ENCODE data around the gene CRYBG2.
A peak's percentile ranks its signal among the peaks of the same experiment; 100 is the strongest.
"Not testable (repeated sequence)": the region's sequence is repeated elsewhere in the genome, so short reads cannot be mapped to it uniquely, and the experiment has no call there.

Gene CRYBG2

DNA sequence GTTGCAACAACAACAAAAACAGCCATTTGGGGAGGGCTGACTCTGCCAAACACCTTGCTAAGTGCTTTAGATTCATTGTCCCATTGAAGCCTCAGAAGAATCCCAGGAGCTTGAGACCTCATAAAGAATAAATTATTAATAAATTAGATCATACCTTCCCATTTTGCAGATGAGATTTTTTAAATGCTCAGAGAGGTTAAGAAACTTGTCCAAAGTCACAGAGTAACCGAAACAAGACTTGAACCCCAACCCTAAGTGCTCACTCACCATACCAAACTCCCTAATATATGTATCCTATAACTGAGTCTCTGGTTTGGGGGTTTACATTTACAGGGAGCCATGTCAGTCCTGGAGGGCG, 3.6 kb downstream of the CRYBG2 start:
- no peak for DNase-seq

DNA sequence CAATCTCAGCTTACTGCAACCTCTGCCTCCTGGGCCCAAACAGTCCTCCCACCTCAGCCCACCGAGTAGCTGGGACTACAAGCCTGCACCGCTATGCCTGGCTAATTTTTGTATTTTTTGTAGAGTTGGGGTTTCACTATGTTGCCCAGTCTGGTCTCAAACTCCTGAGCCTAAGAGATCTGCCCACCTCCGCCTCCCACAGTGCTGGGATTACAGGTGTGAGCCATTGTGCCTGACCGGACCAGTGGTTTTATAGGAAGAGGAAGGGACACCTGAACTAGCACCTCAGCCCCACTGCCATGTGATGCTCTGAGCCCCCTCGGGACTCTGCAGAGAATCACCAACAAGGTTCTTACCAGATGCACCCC, 4.1 kb downstream of the CRYBG2 start:
- DNase-seq: no peak

DNA sequence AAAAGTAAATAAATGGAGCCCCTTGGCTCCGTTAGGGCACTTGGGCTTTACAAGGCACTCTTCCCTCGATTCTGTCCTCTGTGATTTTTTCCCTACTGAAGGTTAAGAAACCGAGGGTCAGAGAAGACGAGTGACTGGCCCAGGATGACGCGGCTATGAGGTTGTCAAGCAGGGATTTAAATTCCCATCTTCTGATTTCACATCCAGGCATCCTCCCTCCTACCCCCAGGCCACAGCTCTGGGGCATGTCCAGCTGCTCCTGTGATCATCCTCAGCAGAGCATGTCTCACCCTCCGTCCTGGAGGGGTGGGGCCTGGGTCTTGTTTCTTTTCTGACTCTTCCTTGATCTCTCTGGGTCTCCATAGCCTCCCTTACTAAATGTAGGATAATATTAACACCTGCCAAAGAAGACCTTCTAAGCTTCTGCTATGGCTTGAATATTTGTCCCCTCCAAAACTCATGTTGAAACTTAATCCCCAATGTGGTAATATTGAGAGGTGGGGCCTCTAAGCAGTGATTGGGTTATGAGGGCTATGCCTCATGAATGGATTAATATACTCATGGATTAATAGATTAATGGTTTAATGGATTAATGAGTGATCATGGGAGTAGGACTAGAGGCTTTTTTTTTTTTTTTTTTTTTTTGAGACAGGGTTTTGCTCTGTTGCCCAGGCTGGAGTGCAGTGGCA, 4.6 kb downstream of the CRYBG2 start:
- no peak for DNase-seq

DNA sequence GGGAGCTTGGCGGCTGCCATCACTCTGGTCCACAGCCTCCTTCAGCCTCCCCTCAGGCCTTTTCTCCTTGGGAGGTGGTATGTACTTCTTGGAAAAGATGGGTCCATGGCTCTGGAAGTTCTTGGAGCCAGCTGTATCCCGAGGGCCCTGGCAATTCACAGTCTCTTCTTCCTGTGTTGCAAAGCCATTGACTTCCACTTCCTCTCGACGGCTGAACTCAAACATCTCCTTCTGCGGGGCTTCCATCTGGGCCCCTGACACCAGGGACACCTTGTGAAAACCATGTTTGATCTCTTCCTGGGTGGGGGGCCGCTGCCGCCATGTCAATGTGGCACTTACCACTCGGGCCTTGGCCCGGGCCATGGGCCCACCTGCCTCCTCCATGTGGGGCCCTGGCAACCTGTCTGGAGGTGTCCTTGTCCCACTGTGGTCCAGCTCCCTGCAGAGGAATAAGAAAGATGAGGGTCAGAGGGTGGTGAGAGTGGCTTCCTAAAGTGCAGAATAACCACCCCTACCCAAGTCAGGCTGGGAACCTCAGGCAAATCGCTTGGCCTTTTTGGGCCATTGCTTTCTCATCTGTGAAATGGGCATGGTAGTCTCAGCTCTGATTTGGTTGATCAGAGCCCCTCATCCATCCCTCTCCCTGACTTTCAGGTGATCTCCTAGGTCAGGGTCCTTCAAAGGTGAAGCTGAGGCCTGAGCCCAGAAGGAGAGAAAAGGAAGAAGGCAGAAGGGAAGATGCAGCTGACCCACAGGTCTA, 7.5 kb downstream of the CRYBG2 start:
- no peak for DNase-seq

DNA sequence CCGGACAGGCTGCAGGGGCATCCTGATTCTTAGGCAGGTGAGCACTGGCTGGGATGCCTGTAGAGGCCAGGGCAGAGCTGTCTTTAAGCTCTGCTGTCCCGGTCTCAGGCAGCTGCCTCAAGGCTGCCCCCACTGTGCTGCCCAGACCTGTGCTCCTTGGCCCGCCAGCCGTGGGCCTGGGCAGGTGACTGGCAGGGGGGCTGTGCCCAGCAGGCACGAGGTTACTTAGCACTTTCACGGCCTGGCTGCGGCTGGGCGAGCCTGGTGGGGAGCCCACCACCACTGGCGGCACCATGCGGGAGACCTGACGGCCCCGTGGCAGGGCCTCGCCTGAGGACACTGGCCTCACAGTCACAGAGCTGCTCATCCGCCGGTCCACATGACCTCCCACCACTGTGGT, 8.2 kb downstream of the CRYBG2 start:
- no peak for DNase-seq

DNA sequence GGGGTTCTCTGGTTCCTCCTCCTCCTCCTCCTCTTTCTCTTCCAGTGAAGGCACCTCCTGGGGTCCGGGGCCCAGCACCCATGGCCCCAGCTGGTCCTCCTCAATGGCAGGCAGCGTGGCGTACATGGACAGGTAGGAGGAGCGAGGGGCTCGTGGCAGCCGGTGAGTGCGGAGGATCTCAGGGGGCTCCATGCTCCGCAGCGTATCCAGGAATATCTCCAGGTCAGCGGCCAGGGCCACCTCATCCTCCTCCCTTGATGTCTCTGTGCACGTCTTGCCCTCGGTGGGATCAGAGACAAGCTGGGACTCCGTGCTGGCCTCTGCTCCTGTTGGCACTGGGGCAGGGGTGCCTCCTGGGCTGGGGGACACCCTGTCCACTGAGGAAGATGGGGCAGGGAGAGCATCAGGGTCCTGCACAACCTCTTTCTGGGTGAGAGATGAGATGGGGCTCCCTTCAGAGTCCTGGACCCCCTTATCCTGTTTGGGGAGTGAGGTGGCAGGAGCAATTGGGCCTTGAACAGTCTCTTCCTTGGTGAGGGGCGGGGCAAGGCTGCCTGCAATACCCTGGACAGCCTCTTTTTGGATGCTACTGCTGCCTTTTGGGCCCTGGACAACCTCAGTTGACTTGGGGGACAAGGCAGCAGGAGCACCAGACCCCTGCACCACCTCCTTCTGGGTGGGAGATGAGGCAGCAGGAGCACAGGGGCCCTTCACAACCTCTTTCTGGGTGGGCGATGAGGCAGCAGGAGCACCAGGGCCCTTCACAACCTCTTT, 9.6 kb downstream of the CRYBG2 start:
- DNase-seq: no peak

DNA sequence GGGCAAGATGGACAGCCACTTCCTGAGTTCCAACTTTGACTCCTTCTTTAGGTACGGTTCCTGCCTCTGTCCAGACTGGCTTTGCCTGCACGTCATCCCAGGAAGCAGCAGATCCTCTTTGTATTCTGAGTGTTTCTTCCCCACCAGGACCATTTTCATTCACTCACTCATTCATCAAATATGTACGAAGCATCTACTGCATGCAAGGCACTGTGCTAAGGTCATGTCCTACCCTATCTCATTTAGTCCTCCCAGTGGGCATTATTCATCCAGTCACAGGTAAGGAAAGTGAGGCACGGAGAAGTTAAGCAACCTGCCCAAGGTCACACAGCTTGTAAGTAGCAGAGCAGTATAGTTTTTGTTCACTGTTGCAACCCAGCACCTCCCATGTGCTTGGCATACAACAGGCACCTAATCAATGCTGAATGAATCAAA, 13.9 kb downstream of the CRYBG2 start:
- DNase-seq: no peak

DNA sequence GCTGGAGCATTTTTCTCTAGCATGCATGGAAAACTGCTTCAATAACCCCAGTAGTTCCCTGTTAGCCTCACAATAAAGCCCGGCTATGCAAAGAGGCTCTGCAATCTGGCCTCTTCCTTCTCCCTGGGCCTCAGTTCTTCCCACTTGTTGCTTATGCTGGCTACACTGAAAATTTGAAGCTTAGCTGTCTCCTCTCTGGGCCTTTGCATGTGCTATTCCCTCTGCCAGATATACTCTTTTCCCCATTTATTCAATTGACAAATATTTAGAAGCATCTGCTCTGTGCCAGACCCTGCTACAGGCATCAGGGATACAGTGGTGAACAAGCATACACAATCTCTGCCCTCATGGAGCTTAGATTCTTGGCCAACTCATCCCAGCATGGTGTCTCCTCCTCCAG, 15.3 kb downstream of the CRYBG2 start:
- DNase-seq: no peak

DNA sequence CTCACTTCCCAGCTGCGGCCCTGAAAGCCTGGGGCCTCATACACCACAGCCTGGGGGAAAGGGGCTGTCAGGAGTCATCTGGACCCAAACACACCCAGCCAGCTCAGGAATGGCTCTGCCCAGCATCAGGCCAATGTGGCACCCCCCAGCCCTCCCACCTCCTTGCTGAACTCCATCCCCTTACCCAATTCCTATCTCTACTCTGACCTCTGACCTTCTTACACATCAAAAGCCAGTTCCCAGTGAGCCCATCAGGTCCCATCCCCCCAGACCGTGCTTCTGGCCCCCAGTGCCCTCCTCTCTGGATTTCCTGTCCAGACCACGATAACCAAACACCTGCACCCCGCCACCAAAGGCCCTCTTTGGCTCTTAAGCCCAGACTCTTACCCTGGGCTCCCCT, 16.3 kb downstream of the CRYBG2 start:
- no peak for DNase-seq

DNA sequence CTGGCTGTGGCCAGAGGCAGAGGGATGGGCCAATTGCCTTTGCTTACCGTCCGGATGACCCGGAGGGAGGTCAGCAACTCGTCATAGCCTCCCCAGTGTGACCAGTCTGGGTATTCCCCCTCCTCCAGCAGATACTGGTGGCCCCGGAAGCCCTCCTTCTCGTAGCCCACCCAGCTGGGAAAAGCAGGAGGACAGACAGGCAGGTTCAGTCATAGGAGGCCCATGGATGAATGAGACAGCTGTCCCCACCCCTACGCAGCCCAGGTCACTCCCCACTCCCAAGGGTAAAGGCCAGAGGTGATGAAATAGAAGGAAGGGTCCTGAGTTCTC, 16.8 kb downstream of the CRYBG2 start:
- no peak for DNase-seq

DNA sequence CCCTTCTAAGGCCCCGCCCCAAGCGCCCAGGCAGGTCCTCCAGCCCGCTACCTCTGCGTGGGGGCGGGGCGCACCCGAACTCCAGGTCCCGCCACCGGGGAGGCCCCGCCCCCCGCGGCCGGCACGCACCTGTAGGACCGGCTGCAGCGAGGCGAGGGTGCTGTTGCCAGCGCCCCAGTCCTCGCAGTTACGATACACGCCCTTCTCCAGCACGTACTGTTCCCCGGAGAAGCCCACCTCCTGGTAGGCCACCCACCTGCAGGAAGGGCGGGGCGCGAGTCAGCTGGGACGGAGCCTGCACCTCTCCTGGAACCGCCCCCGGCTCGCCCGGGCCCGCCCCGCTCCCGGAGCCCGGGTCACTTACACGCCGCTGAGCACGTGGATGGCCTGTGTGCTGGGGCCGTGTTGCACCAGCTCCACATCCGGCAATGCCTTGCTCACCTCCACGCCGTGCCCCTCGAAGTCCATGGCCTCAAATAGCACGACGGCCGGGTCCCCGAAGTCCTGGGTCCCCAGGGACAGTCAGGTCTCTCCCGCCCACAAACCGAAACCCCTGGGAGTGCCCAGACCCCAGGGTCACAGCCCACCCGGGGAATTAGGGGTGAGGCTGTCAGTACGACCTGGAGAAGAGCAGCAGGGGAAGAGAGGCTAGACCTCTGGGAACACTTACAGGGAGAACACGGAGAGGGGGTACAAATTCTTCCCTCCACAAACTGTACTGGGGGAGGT, 17.3 kb downstream of the CRYBG2 start:
- DNase-seq: no peak

DNA sequence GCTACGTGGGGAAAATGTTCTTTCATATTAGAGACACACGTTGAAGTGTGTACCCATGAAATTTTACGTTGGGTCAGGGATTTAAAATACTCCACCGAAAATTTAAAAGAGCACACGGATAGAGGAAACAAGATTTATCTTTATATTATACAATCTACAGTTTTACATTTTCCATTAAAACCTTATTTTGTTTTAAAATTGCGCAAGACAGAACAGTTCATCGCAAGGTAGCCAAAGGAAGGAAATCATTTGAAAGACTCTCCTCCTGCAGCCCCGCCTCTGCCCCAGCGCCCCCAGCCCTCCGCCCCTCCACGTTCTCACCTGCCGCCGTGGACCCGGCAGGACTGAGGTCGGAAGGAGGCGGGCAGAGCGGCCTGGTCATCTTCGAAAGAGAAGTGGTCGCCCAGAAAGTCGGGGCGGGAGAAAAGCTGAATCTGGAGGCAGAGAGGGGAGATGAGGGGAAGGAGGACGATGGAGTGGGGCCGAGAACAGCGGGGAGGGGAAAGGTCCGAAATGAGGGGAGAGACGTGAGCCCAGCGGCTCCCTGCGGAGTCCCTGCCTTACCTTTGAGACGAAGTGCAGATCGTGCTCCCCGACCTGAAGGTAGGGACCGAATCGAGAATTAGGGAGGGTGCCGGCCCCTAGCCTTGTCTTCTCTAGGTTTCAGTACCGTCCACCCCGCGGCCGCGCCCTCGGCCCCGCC, 18.0 kb downstream of the CRYBG2 start:
- DNase-seq: no peak

DNA sequence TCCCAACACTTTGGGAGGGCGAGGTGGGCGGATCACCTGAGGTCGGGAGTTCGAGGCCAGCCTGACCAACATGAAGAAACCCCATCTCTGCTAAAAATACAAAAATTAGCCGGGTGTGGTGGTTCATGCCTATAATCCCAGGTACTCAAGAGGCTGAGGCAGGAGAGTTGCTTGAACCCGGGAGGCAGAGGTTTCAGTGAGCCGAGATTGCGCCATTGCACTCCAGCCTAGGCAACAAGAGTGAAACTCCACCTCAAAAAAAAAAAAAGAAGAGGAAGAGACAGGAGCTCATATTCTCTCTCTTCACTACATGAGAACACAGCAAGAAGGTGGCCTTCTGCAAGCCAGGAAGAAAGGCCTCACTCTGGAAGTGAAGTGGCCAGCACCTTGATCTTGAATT, 20.6 kb downstream of the CRYBG2 start:
- DNase-seq: not testable (repeated sequence)

DNA sequence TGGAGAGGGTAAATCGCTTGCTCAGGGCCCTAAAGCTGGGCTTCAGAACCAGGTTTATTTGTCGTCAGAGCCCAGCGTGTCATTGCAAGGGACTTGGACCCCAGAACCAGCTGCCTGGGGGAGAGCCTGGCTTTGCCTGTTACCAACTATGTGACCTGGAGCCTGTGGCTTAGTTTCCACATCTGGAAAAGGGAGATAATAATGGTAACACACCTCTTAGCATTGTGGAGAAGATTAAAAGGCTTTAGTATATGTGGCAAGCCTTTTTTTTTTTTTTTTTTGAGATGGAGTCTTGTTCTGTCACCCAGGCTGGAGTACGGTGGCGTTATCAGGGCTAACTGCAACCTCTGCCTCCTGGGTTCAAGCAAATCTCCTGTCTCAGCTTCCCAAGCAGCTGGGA, 23.7 kb downstream of the CRYBG2 start:
- DNase-seq: no peak

DNA sequence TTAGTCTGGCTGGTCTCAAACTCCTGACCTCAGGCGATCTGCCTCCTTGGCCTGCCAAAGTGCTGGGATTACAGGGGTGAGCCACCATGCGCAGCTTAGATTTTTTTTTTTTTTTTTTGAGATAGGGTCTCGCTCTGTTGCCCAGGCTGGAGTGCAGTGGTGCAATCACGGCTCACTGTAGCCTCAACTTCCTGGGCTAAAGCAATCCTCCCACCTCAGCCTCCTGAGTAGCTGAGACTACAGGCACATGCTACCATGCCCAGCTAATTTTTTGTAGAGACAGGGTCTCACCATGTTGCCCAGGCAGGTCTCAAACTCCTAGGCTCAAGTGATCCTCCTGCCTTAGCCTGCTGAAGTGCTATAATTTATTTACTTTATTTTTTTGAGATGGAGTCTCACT, 24.6 kb downstream of the CRYBG2 start:
- not testable (repeated sequence) for DNase-seq

DNA sequence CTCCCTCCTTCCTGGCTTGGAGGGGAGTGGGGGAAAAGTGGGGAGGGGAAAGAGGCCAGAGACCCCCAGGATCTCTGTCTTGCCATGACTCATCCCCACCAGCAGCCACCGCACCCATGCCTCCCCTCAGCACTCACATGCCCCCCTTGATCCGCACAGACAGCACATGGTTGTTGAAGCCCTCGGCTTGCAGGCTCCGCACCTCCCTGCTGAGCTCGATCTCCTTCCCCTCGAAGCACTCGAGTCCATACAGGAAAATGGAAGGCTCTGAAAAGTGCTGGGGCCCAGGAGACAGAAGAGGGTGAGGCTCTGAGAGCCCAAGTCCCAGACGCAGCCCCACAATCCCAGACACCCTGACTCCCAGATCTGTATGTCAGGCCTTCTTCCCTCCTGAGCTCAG, 25.3 kb downstream of the CRYBG2 start:
- DNase-seq: no peak

DNA sequence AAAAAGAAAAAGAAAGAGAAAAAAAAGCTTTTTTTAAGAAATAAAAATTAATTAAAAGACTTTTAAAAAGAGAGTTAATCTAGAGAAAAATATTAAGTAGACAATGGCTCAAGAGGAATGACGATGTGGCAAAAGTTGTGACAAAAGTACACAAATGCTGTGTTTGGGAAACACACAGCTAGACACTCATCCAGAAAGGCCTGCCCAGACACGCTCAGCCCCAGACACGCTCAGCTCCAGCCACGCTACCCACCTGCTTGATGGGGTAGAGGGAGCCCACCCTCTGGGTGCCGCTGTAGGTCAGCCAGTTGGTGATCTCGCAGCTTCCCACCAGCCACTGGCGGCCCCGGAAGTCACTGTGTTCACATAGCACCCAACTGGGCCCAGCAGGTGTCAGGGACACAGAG, 26.0 kb downstream of the CRYBG2 start:
- peak; percentile 44 for DNase-seq

DNA sequence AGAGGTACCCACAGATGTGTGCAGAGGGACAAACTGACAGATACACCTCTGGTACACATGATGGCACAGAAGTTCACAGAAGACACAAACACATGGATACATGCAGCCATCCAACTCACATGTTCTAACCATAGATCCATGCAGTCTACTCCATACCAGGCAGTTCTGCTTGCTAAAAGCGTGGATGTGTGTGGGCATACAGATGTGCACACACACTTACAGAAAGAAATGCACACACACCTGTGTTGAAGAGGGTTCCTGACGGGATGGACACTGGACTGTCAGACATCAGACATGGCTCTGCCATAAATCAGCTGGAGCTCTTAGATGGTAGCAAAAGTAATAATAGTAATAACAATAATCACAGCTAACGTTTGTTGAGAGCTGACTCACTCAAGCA, 29.4 kb downstream of the CRYBG2 start:
- DNase-seq: no peak

DNA sequence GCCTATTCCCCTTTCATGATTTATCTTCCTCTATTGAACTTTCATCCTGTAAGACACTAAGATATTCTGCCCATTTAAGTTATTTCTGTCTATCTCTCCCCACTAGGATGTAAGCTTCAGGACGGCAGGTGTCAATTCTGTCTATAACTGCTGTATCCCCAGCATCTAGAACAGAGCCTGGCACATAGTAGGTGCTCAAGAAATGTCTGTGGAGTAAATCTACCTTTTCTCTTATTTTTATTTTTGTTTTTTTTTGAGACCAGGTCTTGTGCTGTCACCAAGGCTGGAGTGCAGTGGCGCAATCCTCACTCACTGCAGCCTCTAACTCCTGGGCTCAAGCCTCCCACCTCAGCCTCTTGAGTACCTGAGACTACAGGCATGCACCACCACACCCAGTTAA, 30.5 kb downstream of the CRYBG2 start:
- DNase-seq: no peak

DNA sequence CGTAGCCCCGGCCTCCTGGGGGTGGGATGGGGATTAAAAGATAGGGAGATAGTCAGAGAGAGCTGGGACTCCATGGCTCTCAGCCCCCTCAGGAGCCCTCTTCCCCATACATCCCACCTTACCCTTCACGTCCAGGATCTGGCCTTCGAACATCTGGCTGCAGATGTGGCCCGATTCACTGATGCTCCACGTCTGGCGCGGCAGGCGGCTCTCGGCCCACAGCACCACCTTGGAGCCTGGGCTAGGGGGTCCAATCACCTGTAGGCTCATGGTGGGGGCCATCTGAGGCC, 31.9 kb downstream of the CRYBG2 start:
- no peak for DNase-seq

DNA sequence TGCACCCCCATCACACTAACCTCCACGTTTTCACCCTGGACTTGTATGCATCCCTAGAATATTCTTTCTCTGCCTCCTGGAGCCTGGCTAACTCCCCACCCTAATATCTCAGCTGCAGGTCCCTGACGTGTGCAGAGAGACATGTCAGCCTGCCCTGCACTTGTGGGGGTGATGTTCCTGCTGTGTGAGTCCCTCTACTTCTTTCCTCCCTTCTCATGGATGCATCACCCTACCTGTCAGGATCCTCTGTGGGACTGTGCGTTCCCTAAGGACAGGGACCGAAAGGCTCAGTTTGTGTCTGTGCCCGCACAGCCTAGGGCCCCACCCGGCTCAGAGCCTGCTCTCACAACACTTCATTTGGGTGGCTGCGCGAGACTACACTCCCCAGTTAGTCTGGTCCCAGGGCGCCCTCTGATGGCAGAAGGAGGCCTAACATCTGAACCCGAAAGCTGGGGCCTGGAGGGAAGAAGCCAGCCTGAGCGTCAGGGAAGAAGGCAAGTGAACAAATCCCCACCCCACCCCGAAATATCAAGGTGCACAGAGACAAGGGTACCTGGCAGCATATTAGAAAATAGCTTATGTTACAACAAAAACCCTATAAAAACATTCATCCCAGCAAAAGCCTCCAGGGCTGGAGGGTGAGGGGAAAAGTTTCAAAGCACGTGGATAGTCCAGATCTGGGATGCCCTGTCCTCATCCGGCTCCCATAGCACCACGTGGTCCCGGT, 32.5 kb downstream of the CRYBG2 start:
- DNase-seq: peak; percentile 70

DNA sequence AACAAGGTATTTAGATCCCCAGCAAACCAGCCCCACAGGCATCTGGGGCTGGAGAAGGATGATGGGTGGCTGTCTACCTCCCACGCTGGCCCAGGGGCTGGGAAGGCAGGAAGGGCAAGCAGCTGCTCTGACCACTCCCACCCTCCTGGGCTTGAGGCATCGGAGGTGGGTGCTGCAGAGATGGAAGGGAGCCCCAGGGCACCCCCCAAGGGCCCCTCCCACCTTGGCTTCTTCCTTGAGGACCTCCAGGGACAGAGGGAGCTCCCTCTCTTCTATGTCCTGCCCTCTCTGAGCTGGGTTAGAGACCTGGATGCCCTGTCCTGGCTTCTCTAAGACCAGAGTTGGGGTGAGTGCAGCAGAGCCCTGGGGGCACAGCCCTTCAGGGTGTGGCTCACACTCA, 33.0 kb downstream of the CRYBG2 start:
- DNase-seq: no peak
